Measurements from ENCODE around the gene DUSP11.
"Not testable (repeated sequence)": the region's sequence is repeated elsewhere in the genome, so short reads cannot be mapped to it uniquely, and the experiment has no call there.

DNA sequence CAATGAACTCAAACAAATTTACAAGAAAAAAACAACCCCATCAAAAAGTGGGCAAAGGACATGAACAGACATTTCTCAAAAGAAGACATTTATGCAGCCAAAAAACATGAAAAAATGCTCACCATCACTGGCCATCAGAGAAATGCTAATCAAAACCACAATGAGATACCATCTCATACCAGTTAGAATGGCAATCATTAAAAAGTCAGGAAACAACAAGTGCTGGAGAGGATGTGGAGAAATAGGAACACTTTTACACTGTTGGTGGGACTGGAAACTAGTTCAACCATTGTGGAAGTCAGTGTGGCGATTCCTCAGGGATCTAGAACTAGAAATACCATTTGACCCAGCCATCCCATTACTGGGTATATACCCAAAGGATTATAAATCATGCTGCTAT is 53.2 kb downstream of the DUSP11 start:
- TF ChIP-seq ZFX (IDR thresholded peaks at IDR 0.05; ENCODE audit: borderline replicate concordance), result not testable (repeated sequence)
- TF ChIP-seq, protein P1, sequence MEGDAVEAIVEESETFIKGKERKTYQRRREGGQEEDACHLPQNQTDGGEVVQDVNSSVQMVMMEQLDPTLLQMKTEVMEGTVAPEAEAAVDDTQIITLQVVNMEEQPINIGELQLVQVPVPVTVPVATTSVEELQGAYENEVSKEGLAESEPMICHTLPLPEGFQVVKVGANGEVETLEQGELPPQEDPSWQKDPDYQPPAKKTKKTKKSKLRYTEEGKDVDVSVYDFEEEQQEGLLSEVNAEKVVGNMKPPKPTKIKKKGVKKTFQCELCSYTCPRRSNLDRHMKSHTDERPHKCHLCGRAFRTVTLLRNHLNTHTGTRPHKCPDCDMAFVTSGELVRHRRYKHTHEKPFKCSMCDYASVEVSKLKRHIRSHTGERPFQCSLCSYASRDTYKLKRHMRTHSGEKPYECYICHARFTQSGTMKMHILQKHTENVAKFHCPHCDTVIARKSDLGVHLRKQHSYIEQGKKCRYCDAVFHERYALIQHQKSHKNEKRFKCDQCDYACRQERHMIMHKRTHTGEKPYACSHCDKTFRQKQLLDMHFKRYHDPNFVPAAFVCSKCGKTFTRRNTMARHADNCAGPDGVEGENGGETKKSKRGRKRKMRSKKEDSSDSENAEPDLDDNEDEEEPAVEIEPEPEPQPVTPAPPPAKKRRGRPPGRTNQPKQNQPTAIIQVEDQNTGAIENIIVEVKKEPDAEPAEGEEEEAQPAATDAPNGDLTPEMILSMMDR (IDR thresholded peaks at IDR 0.05), result not testable (repeated sequence)
